Measurements from ENCODE around the gene MTHFD2L.

Gene MTHFD2L

GRCh38 chr4:74258963-74259362 is 101.0 kb downstream of the MTHFD2L start:
- DNase-seq: no peak

GRCh38 chr4:74260036-74260435 is 102.1 kb downstream of the MTHFD2L start:
- no peak for DNase-seq

GRCh38 chr4:74262522-74262921 is 104.6 kb downstream of the MTHFD2L start:
- DNase-seq: no peak

- DNase-seq: no peak
These were observed 105.6 kb downstream of the MTHFD2L start for GRCh38 chr4:74263551-74263950.

DNA sequence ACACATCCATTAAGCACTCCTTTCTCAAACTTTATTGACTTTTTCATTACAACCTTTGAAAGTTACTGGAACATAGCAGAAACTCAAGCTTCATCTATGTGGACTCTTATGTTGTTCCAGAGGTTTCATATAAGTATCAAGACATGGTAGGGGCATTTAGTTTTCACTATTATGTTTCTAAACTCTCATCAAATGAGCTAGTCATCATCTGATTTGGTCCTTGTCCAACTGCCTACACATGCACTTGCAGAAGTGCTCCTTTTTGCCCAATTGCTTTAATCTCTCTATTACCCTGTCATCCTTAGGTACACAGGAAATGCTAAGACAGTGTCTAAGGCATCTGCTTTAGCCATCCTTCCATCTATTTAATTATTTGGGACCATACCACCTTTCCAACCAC is 108.2 kb downstream of the MTHFD2L start:
- no peak for DNase-seq

DNA sequence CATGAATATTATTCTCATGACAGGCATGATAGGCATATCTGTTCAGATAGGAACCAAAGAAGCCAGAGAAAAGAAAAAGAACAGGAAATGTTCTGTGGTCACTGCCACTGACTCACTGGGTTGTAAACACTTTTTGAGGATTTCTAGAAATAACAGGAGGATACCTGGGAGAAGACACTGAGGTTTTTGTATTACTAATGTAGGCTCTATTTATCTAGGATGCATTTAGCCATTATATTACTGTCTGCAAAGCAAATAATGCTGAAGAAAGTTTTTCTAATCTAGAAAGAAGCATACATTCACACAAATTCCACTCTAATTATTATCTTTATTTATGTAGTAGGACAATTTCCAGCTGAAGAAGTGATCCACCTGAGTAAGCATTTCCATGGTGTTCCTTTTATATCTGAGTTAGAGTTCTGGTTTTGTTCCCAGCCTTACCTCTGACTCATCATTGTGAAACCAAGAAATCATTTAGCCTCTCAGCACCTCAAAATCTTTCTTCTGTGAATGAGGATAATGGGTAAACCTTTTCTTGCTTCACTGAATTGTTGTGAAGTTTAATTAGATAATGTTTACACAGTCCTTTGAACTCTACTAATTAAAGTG is 110.2 kb downstream of the MTHFD2L start:
- no peak for DNase-seq

- no peak for DNase-seq
These were observed 110.7 kb downstream of the MTHFD2L start for GRCh38 chr4:74268643-74269042.

DNA sequence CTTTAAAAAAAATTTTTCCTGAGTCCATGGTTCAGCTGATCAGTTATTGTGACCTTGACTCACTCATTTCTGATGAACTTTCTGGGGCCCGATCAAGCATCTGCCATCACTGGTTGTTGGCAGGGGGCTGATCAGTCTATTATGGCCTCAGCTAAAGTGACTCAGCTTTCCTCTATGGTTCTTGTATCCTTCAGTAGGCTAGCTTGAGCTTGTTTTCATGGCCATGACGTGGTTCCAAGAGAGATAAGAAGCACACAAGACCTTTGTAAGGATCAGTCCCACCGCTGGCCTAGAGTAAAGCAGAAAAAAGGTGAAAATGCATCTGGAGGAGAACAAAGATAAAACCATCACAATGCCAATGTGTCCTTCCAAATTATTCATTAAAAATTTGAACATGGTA is 120.6 kb downstream of the MTHFD2L start:
- DNase-seq: no peak

- DNase-seq: no peak
These were observed 121.8 kb downstream of the MTHFD2L start for GRCh38 chr4:74279716-74280115.

GRCh38 chr4:74282926-74283325 is 125.0 kb downstream of the MTHFD2L start:
- DNase-seq: no peak

DNA sequence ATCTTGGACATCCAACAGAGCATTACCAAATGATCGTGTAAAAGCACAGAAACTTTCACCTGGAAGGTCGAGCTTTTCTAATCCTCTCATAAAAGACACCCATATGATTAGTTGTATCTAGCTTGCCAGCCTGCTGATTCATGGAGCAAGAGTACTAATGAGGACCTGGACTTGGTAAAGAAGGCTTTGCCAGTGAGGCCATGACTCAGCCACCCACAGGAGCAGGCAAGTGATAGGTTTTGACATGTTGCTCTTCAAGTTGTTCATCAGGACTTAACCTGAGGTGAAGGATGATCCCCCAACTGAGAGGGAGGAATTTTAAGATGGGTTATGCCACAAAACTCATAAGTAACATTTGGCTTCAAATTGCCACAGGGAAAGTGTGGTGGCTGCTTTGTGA is 125.7 kb downstream of the MTHFD2L start:
- DNase-seq: no peak

GRCh38 chr4:74284053-74284452 is 126.1 kb downstream of the MTHFD2L start:
- DNase-seq: no peak

GRCh38 chr4:74287164-74287563 is 129.2 kb downstream of the MTHFD2L start:
- DNase-seq: no peak

DNA sequence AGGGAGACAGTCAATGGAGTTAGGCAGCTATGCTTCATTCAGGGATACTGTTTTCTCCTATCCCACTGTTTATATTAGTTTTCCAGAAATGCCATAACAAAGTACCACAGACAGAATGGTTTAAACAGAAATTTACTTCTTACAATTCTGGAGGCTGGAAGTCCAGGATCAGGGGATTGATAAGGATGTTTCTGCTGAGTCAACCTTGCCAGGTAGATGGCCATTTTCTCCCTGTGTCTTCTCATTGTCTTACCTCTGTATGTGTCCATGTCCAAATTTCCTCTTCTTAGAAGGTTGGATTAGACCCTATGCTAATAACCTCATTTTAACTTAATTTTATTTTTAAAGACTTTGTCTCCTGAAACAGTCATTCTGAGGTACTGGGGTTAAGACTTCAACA is 129.9 kb downstream of the MTHFD2L start:
- DNase-seq: no peak

- no peak for DNase-seq
These were observed 133.6 kb downstream of the MTHFD2L start for GRCh38 chr4:74291471-74291870.

DNA sequence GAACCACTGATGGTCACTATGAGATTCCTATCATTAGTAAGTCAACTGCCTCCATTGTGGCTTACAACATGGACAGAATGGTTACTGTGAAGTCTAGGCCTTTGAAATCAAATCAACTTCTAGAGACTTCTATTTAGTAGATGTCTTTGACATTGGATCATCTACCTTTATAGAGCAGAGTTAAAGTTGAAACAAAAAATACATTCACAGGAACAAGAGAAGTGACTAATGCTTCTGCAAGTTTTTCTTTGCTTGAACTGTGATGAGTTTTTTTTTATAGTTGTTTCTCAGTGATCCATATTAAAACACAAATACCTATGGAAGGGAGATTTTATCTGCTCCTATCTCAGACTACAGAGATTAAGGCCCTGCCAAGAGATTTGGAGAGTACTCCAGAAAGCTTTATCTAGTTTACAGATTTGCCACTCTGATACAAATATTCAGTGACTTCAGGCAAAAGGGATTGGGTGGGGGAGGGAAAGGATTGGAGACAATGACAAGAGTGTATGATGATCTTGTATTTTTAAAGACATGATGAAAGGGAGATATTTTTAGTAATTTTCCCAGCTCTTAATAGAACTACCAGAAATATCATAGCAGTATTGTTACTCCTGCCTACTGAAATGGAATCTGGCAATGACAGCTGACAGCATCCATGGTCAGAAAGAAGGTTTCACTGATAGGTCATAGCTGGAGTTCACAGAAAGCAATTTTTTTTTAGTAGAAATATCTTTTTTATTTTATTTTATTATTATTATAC is 134.4 kb downstream of the MTHFD2L start:
- DNase-seq: no peak

DNA sequence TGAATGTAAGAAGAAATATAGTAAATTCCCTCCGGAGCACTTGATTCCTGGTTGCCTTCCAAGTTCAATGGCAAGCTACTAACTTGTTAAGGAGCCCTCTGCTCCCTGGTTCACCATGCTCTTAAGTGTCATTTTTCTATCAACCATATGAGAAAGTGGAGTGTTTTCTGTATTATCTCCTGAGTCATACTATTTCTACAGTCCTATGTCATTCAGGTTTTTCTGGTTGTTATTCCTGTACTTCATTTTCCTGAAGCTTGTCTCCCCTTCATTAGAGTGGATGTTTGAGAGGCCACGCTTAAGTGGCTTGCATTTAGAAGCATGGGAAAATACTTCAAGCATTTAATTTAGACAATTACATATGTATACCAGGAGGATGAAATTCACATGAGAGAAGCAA is 135.6 kb downstream of the MTHFD2L start:
- DNase-seq: peak; percentile 9

GRCh38 chr4:74294681-74295080 is 136.8 kb downstream of the MTHFD2L start:
- no peak for DNase-seq

DNA sequence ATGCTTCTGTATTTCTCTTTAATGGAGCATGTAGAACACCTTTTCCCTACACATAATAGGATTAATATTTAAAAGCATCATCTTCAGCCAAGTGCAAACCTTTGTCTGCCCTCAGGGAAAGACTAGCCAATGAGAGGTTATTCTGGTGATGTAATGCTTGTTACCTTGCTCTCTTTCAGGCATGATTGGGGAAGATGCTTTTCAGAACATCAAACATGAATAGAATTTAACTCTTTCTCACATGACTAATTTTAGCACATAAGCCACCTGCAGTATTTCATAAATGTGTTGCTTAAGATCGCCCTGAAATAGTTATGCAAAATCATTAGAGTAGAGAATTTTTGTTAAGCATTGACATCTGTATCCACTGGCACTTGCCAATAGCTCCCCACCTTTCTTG is 139.6 kb downstream of the MTHFD2L start:
- DNase-seq: no peak

DNA sequence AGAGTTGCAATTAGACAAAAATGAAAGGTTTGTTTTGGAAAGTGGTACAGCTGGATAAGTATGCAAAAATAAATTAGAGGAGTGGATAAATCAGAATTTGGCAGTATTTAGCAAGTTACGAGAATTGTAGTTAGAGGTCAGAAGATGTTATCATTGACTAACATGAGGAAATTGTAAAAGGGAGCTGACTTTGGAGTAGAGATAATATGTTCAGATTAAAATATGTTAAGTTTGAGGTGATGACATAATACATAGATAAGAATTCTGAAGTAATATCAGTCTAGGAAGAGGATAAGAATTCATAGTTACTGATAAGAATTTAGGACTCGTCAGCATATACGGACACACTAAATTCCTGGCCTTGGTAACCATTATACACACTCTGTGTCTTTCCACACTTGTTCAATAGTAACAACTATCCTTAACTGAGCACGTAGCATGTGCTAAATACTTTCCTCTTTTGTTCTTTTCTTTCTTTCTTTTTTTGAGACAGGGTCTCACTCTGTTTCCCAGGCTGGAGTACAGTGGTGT is 146.2 kb downstream of the MTHFD2L start:
- DNase-seq: no peak

GRCh38 chr4:74305000-74305399 is 147.1 kb downstream of the MTHFD2L start:
- no peak for DNase-seq

DNA sequence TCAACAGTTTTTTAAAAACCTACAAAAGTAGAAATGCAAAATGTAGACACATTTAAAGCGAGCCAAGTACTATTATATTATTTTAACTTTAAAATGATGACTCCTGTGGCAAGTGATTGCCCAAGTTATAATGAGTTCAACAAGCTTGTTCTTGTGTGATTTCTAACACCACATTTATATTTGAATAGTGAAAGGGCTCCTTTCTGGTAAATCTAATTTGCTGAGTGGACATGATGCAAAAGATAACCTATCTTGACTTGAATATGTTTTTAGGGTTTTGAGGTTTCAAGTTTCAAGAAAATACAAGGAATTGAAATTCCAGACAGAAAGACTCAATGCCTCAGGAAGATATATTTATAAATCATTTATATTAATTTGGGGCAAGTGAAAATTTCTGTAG is 149.3 kb downstream of the MTHFD2L start:
- no peak for DNase-seq

GRCh38 chr4:74308215-74308614 is 150.3 kb downstream of the MTHFD2L start, which contains the start of gene EPGN:
EPGN (plus strand) TSS chr4:74308470; CDS start chr4:74308534, 64 bp downstream.
- no peak for DNase-seq

- no peak for DNase-seq
These were observed 151.3 kb downstream of the MTHFD2L start for GRCh38 chr4:74309223-74309622.

Data from NCI-H345 (cell line).